ENCODE results near the gene VWA5A. TPM values are rescaled to one million over a fixed set of nuclear protein-coding genes. Genes with fewer than 3 reads are reported as not detected.
A peak's percentile ranks its signal among the peaks of the same experiment; 100 is the strongest.

The VWA5A gene
- total RNA-seq, 2 donors from 2014 or later, result 4.4 to 12.5 TPM

- no peak for ATAC-seq
- no peaks in the 10 kb centered on the region for H3K9me3 Mint-ChIP-seq
- no peaks in the 10 kb centered on the region for H3K4me1 Mint-ChIP-seq (ENCODE audit: low read depth in 2 of 2)
- H3K4me3 Mint-ChIP-seq, result no peak overlapping the region
- no peak overlapping the region for H3K27ac Mint-ChIP-seq
- no peaks in the 10 kb centered on the region for H3K36me3 Mint-ChIP-seq
- H3K27me3 Mint-ChIP-seq, result peaks cover 21 to 40% of the 10 kb centered on the region in 2 donors
- no peak for DNase-seq (ENCODE audit: low spot score)
Observed at GRCh38 chr11:124079631-124080326, 35.5 kb upstream of the VWA5A start.

GRCh38 chr11:124080327-124081001 is 34.8 kb upstream of the VWA5A start:
- H3K27me3 Mint-ChIP-seq, result peaks cover 21 to 45% of the 10 kb centered on the region in 2 donors
- H3K27ac Mint-ChIP-seq, result no peak overlapping the region
- H3K4me3 Mint-ChIP-seq, result no peak overlapping the region
- H3K36me3 Mint-ChIP-seq, result no peaks in the 10 kb centered on the region
- ATAC-seq (peak in 1 of 2 donors; percentile 26), DNase-seq (ENCODE audit: low spot score) (no peak)
- H3K4me1 Mint-ChIP-seq (ENCODE audit: low read depth in 2 of 2), result no peaks in the 10 kb centered on the region
- no peaks in the 10 kb centered on the region for H3K9me3 Mint-ChIP-seq

GRCh38 chr11:124081483-124081882 is 33.8 kb upstream of the VWA5A start:
- Mint-ChIP-seq H3K27me3 (peaks cover 25 to 52% of the 10 kb centered on the region in 2 donors), H3K9me3 (no peaks in the 10 kb centered on the region), H3K36me3 (no peaks in the 10 kb centered on the region)

GRCh38 chr11:124082371-124082770 is 32.9 kb upstream of the VWA5A start:
- Mint-ChIP-seq H3K36me3 (no peaks in the 10 kb centered on the region), H3K4me3 (no peak overlapping the region), H3K4me1 (ENCODE audit: low read depth in 2 of 2) (no peaks in the 10 kb centered on the region), H3K9me3 (no peaks in the 10 kb centered on the region), H3K27ac (no peak overlapping the region), H3K27me3 (peaks cover 20 to 48% of the 10 kb centered on the region in 2 donors)
- DNase-seq (ENCODE audit: low spot score) (no peak), ATAC-seq (no peak)

More at GRCh38 chr11:124081483-124081882, 33.8 kb upstream of the VWA5A start:
- Mint-ChIP-seq H3K4me1 (ENCODE audit: low read depth in 2 of 2) (no peaks in the 10 kb centered on the region), H3K27ac (no peak overlapping the region), H3K4me3 (no peak overlapping the region)
- ATAC-seq (no peak), DNase-seq (ENCODE audit: low spot score) (no peak)

- no peak overlapping the region for H3K4me3 Mint-ChIP-seq
- H3K36me3 Mint-ChIP-seq, result no peaks in the 10 kb centered on the region
- no peak for ATAC-seq
- peaks cover 23 to 49% of the 10 kb centered on the region in 2 donors for H3K27me3 Mint-ChIP-seq
- H3K4me1 Mint-ChIP-seq (ENCODE audit: low read depth in 2 of 2), result no peaks in the 10 kb centered on the region
- DNase-seq (ENCODE audit: low spot score), result no peak
- H3K27ac Mint-ChIP-seq, result no peak overlapping the region
- H3K9me3 Mint-ChIP-seq, result no peaks in the 10 kb centered on the region
Observed at GRCh38 chr11:124085583-124085982, 29.7 kb upstream of the VWA5A start.

- H3K4me3 Mint-ChIP-seq, result no peak overlapping the region
- H3K4me1 Mint-ChIP-seq (ENCODE audit: low read depth in 2 of 2), result no peaks in the 10 kb centered on the region
- H3K36me3 Mint-ChIP-seq, result no peaks in the 10 kb centered on the region
- H3K27ac Mint-ChIP-seq, result no peak overlapping the region
- no peaks in the 10 kb centered on the region for H3K9me3 Mint-ChIP-seq
- peaks cover 28 to 52% of the 10 kb centered on the region in 2 donors for H3K27me3 Mint-ChIP-seq
- DNase-seq (ENCODE audit: low spot score), result no peak
- no peak for ATAC-seq
Observed at GRCh38 chr11:124085997-124086846, 29.0 kb upstream of the VWA5A start.

GRCh38 chr11:124090996-124091395 is 24.3 kb upstream of the VWA5A start:
- Mint-ChIP-seq H3K27me3 (peaks cover 29 to 46% of the 10 kb centered on the region in 2 donors), H3K36me3 (no peaks in the 10 kb centered on the region), H3K4me1 (ENCODE audit: low read depth in 2 of 2) (no peaks in the 10 kb centered on the region), H3K4me3 (no peak overlapping the region), H3K27ac (no peak overlapping the region), H3K9me3 (no peaks in the 10 kb centered on the region)
- DNase-seq (ENCODE audit: low spot score), result no peak
- ATAC-seq, result no peak

- Mint-ChIP-seq H3K4me1 (ENCODE audit: low read depth in 2 of 2) (no peaks in the 10 kb centered on the region), H3K27me3 (peaks cover 31 to 50% of the 10 kb centered on the region in 2 donors), H3K4me3 (no peak overlapping the region), H3K27ac (no peak overlapping the region), H3K9me3 (no peaks in the 10 kb centered on the region), H3K36me3 (no peaks in the 10 kb centered on the region)
- DNase-seq (ENCODE audit: low spot score) (no peak), ATAC-seq (no peak)
Observed at GRCh38 chr11:124093330-124093729, 21.9 kb upstream of the VWA5A start.

GRCh38 chr11:124094731-124095130 is 20.5 kb upstream of the VWA5A start:
- H3K4me3 Mint-ChIP-seq, result no peak overlapping the region
- ATAC-seq (no peak), DNase-seq (ENCODE audit: low spot score) (no peak)
- no peak overlapping the region for H3K27ac Mint-ChIP-seq
- peaks cover 35 to 60% of the 10 kb centered on the region in 2 donors for H3K27me3 Mint-ChIP-seq
- no peaks in the 10 kb centered on the region for H3K4me1 Mint-ChIP-seq (ENCODE audit: low read depth in 2 of 2)
- H3K36me3 Mint-ChIP-seq, result no peaks in the 10 kb centered on the region
- H3K9me3 Mint-ChIP-seq, result no peaks in the 10 kb centered on the region

- peak in 1 of 2 donors; percentile 53 for ATAC-seq
- Mint-ChIP-seq H3K9me3 (no peaks in the 10 kb centered on the region), H3K27me3 (peaks cover 35 to 58% of the 10 kb centered on the region in 2 donors), H3K4me1 (ENCODE audit: low read depth in 2 of 2) (no peaks in the 10 kb centered on the region), H3K36me3 (no peaks in the 10 kb centered on the region), H3K27ac (no peak overlapping the region), H3K4me3 (no peak overlapping the region)
- no peak for DNase-seq (ENCODE audit: low spot score)
Observed at GRCh38 chr11:124096364-124096763, 18.9 kb upstream of the VWA5A start.

- DNase-seq (ENCODE audit: low spot score) (no peak), ATAC-seq (no peak)
- Mint-ChIP-seq H3K4me1 (ENCODE audit: low read depth in 2 of 2) (no peaks in the 10 kb centered on the region), H3K4me3 (no peak overlapping the region), H3K27ac (no peak overlapping the region), H3K36me3 (no peaks in the 10 kb centered on the region), H3K27me3 (peaks cover 35 to 50% of the 10 kb centered on the region in 2 donors), H3K9me3 (no peaks in the 10 kb centered on the region)
Observed at GRCh38 chr11:124098141-124098540, 17.1 kb upstream of the VWA5A start.

GRCh38 chr11:124101737-124102136 is 13.5 kb upstream of the VWA5A start:
- Mint-ChIP-seq H3K27me3 (peaks cover 34 to 43% of the 10 kb centered on the region in 2 donors), H3K27ac (no peak overlapping the region), H3K9me3 (no peaks in the 10 kb centered on the region), H3K36me3 (no peaks in the 10 kb centered on the region), H3K4me1 (ENCODE audit: low read depth in 2 of 2) (no peaks in the 10 kb centered on the region), H3K4me3 (no peak overlapping the region)
- DNase-seq (ENCODE audit: low spot score) (no peak), ATAC-seq (no peak)

- Mint-ChIP-seq H3K4me3 (no peak overlapping the region), H3K4me1 (ENCODE audit: low read depth in 2 of 2) (no peaks in the 10 kb centered on the region), H3K9me3 (no peaks in the 10 kb centered on the region), H3K27me3 (peaks cover 26 to 53% of the 10 kb centered on the region in 2 donors), H3K27ac (no peak overlapping the region), H3K36me3 (no peaks in the 10 kb centered on the region)
- DNase-seq (ENCODE audit: low spot score) (no peak), ATAC-seq (no peak)
Observed at GRCh38 chr11:124108156-124108555, 7.1 kb upstream of the VWA5A start.

GRCh38 chr11:124109377-124109776 is 5.9 kb upstream of the VWA5A start:
- DNase-seq (ENCODE audit: low spot score) (no peak), ATAC-seq (no peak)
- Mint-ChIP-seq H3K4me3 (no peak overlapping the region), H3K9me3 (no peaks in the 10 kb centered on the region), H3K27ac (no peak overlapping the region), H3K4me1 (ENCODE audit: low read depth in 2 of 2) (no peaks in the 10 kb centered on the region), H3K36me3 (no peaks in the 10 kb centered on the region), H3K27me3 (peaks cover 22 to 48% of the 10 kb centered on the region in 2 donors)
